Coronary artery (tissue), 2 donors: ENCODE measurements around the gene ORM1.

Source experiments
- DNase-seq: peaks from one replicate; pipeline ENCODE4 v3.0.0-alpha.2; 2017; ENCODE audit warnings: low spot score
- H3K27ac ChIP-seq, 2 donors: fragments of 200-600 bp; sonication (generic); one replicate each; pipeline ENCODE4 v1.5.1; 2016 to 2019
- H3K4me3 ChIP-seq: fragments of 200-600 bp; sonication (generic); 2 replicates; pipeline ENCODE4 v1.5.1; 2016; ENCODE audit warnings: mild to moderate bottlenecking, moderate library complexity
- CTCF ChIP-seq: fragments of 200-600 bp; sonication (generic); IDR thresholded peaks from one replicate; pipeline ENCODE4 v1.5.1; 2019; ENCODE audit warnings: antibody characterized with exemption

The ORM1 gene

DNA sequence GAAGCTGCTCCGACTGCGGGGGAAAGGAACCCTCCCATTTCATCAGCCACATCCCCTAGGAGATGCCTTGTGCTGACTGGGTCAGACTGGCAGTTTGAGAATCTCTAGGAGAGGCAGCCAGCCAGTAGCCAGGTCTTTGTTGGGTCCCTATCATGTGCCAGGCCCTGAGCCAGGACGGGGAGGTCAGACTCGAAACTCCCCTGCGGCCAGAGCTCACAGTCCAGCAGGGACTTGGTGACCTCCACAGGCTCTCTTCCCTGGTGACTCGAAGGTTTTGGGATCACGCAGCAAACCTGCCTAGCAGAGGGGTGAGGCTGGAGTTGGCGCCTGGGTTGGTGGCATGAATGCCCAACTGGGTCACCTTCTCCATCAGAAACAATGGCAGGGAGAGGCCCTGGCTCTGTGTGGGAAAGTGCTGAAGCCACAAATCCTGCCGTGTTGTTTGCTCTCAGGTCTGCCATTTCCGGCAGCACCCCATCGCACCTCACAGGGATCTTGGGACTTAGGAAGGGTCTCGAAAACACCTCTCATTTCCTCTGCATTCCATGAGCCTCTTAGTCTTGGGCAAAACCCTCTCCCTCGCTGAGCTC lies 14.4 kb upstream of the ORM1 start:
- peak; percentile 57 for DNase-seq
- Histone ChIP-seq H3K4me3 (no peak overlapping the region), H3K27ac (no peak overlapping the region)
- TF ChIP-seq CTCF, result no peak

GRCh38 chr9:114309096-114309495 lies 13.8 kb upstream of the ORM1 start:
- DNase-seq, result peak; percentile 64

DNA sequence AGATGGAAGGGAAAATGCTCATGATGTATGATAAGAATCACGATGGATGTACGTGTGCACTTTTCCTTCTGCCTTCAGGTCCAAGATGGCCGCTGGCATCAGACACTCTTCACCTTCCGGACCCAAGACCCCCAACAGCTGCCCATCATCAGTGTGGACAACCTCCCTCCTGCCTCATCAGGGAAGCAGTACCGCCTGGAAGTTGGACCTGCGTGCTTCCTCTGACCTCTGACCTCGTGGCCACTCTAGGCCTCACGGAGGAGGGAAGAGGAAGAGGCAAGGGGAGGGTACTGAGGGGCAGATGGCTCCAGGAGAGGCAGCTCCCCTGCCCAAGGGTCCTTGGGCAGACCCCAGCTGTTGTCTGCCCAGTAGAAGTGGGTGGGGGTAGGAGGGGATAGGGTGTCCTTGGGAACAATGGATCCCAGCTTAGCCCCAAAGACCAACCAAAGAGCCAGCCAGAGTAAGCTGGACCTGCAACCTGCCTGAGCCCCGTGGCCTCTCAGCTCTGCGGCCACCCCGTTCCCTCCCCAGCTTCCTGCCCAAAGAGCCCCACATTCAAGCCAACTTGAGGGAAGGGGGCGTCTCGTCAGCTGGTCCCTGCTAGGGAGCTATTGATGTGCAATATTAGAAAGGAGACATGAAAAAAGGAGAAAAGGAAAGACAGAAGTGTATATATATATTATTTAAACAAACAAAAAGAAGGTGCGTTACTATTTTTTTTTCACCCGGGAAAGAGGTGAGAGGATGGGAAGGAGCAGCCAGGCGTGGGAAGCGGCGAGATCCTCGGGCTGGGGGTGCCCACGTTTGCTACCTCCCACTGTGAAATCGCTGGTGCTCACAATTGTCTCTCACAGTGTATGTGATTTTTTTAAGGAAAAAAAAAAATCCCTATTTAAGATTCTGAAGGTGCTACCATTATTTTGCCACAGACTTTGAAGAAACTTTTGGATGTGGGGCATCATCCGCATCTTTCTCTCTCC lies 12.1 kb upstream of the ORM1 start:
- H3K27ac ChIP-seq, result no peak overlapping the region
- H3K4me3 ChIP-seq, result no peak overlapping the region
- TF ChIP-seq CTCF, result no peak
- DNase-seq, result peak; percentile 46

More at GRCh38 chr9:114309096-114309495, 13.8 kb upstream of the ORM1 start:
- Histone ChIP-seq H3K27ac (no peak overlapping the region), H3K4me3 (no peak overlapping the region)
- TF ChIP-seq CTCF, result no peak

- Histone ChIP-seq H3K27ac (no peak overlapping the region), H3K4me3 (no peak overlapping the region)
- no peak for TF ChIP-seq CTCF
- peak; percentile 40 for DNase-seq
These were observed 11.1 kb upstream of the ORM1 start for GRCh38 chr9:114311571-114312512.

- DNase-seq, result peak; percentile 49
These were observed 10.4 kb upstream of the ORM1 start for GRCh38 chr9:114312513-114312875.

GRCh38 chr9:114313186-114313585 lies 9.7 kb upstream of the ORM1 start:
- peak; percentile 29 for DNase-seq
- TF ChIP-seq CTCF, result no peak
- H3K27ac ChIP-seq, result no peak overlapping the region
- no peak overlapping the region for H3K4me3 ChIP-seq

More at GRCh38 chr9:114312513-114312875, 10.4 kb upstream of the ORM1 start:
- Histone ChIP-seq H3K4me3 (no peak overlapping the region), H3K27ac (no peak overlapping the region)
- TF ChIP-seq CTCF, result no peak
